ENCODE results near the gene NUMA1. TPM values are rescaled to one million over a fixed set of nuclear protein-coding genes. Genes with fewer than 3 reads are reported as not detected.

The NUMA1 gene
- total and polyA plus RNA-seq, 9 of the 15 experiments (the other 6 are each of a cell fraction or from before 2014, with no cell fraction given) = 4.1 to 104 (median 51.2) TPM

DNA sequence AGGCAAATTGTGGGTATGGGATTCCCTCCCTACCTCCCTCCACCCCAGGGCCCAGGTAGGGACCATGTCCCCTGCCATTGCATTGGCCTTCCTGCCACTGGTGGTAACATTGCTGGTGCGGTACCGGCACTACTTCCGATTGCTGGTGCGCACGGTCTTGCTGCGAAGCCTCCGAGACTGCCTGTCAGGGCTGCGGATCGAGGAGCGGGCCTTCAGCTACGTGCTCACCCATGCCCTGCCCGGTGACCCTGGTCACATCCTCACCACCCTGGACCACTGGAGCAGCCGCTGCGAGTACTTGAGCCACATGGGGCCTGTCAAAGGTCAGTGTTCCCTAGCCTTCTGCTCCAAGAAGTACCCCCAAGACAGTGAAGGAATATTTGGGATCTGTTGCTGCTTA lies 25.5 kb upstream of the NUMA1 start, which contains the start of gene TOMT (continued):
- no peak for TF ChIP-seq MNT (conservative IDR thresholded peaks at IDR 0.05)

DNA sequence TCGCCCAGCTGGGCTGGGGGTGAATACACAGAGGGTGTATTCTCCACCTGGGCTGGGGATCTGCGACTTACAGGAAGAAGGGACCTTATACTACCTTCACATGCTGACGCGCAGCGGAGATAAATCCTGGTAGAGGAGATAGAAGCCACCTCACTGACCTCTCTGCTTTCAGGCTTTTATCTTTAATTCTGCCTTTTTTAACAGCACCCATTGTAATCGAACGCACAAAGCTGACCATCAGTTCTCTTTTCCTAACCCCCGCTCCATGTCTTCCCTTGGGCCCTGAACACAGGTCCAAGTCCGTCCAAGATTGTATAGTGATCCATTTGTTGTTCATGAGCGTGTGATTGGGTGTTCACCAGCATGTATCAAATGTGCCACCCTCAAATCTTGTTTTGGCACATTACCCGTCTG lies 23.4 kb upstream of the NUMA1 start:
- ChIA-PET CTCF (ENCODE audit: low intra/inter-chr PET ratio) (no interaction called here), POLR2A (interaction anchor here (1.0 kb wide), 1 partner anchor 73 kb away, joined by 3 read pairs; no protein-coding TSS in a partner anchor)
- FAIRE-seq (peak; percentile 44), DNase-seq (ENCODE audit: extremely low read depth in 1 of 4, low spot score in 3 of 4) (no peak), ATAC-seq (no peak)
- peak overlapping the region; percentile 82; a peak in 3 of 4 replicates for H3K9ac ChIP-seq (ENCODE audit: insufficient read depth in 1 of 2, low read depth in 2 of 2, low read length in 2 of 2)
- TSS peak; percentile 97 for BruUV-seq (replicated peaks)
- 48% methylated on average over 11 of the region's 11 CpGs for WGBS (ENCODE audit: insufficient coverage, low coverage, missing lambda C conversion rate)
- intact Hi-C loops (cut with micrococcal nuclease) (loop anchor here (1.0 to 5.0 kb wide), 2 partner anchors 23 to 329 kb away; partner anchors contain the start of genes CLPB, LRRC51 and NUMA1), in situ Hi-C loops (cut with MboI) (no loop called here)
- no peaks in the 10 kb centered on the region for H3K9me1 ChIP-seq (ENCODE audit: control insufficient read depth, insufficient read depth, low read length)
- peaks cover 10 to 39% of the 10 kb centered on the region in 2 experiments for H3K4me1 ChIP-seq (replicated peaks in 1 of 2; ENCODE audit: control insufficient read depth in 2 of 2, insufficient read depth in 2 of 2, low read length in 2 of 2)
- H3K27me3 ChIP-seq (ENCODE audit: control insufficient read depth in 2 of 2, insufficient read depth in 2 of 2, low read length in 2 of 2) = no peaks in the 10 kb centered on the region
- no peaks in the 10 kb centered on the region for H3K9me3 ChIP-seq (replicated peaks; ENCODE audit: control insufficient read depth, insufficient read depth, low read depth, low read length)
- H3K27ac ChIP-seq (ENCODE audit: extremely low read depth, low read depth, low read length) = peak overlapping the region; percentile 96
- H3K79me2 ChIP-seq (ENCODE audit: control insufficient read depth, insufficient read depth, low read length) = peaks cover 43% of the 10 kb centered on the region
- H3K4me2 ChIP-seq (ENCODE audit: insufficient read depth, low read length) = peak overlapping the region; percentile 95
- peak overlapping the region; percentile 14; the same call in 1 of the 2 replicates for H3K4me3 ChIP-seq
- H3K36me3 ChIP-seq (ENCODE audit: control insufficient read depth, insufficient read depth, low read length) = peaks cover 37% of the 10 kb centered on the region
- H4K20me1 ChIP-seq (replicated peaks; ENCODE audit: control insufficient read depth, insufficient read depth, low read length) = no peaks in the 10 kb centered on the region
- H2AFZ ChIP-seq (ENCODE audit: low read depth, low read length) = peak overlapping the region; percentile 75
- peak; percentile 66; the same call in 1 of the 2 replicates for TF ChIP-seq NFRKB (IDR thresholded peaks at IDR 0.05; ENCODE audit: low read depth)
- peak; percentile 32; the same call in 1 of the 2 replicates for TF ChIP-seq ZNF584 (CRISPR knock-in tag; IDR thresholded peaks at IDR 0.05; ENCODE audit: low read depth)
- TF ChIP-seq EHMT2 (IDR thresholded peaks at IDR 0.05) = peak; percentile 6; the same call in 1 of the 2 replicates
- peak; percentile 9; the same call in 1 of the 2 replicates for TF ChIP-seq CBFB (CRISPR knock-in tag; IDR thresholded peaks at IDR 0.05)
- peak; percentile 9; the same call in 1 of the 2 replicates for TF ChIP-seq HDAC2 (IDR thresholded peaks at IDR 0.05)
- TF ChIP-seq, protein P1, sequence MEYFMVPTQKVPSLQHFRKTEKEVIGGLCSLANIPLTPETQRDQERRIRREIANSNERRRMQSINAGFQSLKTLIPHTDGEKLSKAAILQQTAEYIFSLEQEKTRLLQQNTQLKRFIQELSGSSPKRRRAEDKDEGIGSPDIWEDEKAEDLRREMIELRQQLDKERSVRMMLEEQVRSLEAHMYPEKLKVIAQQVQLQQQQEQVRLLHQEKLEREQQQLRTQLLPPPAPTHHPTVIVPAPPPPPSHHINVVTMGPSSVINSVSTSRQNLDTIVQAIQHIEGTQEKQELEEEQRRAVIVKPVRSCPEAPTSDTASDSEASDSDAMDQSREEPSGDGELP (CRISPR knock-in tag; IDR thresholded peaks at IDR 0.05; ENCODE audit: borderline replicate concordance) = 0 out of 2 replicates have a peak, but pooled peaks have one; percentile 57
- peak; percentile 57; the same call in 1 of the 2 replicates for TF ChIP-seq ZKSCAN8 (CRISPR knock-in tag; IDR thresholded peaks at IDR 0.05)
- 0 out of 4 replicates have a peak, but pooled peaks of 1 of the 2 experiments have one; percentile 20 for TF ChIP-seq TEAD1 (CRISPR knock-in tag; IDR thresholded peaks at IDR 0.05)
- TF ChIP-seq, protein P2, sequence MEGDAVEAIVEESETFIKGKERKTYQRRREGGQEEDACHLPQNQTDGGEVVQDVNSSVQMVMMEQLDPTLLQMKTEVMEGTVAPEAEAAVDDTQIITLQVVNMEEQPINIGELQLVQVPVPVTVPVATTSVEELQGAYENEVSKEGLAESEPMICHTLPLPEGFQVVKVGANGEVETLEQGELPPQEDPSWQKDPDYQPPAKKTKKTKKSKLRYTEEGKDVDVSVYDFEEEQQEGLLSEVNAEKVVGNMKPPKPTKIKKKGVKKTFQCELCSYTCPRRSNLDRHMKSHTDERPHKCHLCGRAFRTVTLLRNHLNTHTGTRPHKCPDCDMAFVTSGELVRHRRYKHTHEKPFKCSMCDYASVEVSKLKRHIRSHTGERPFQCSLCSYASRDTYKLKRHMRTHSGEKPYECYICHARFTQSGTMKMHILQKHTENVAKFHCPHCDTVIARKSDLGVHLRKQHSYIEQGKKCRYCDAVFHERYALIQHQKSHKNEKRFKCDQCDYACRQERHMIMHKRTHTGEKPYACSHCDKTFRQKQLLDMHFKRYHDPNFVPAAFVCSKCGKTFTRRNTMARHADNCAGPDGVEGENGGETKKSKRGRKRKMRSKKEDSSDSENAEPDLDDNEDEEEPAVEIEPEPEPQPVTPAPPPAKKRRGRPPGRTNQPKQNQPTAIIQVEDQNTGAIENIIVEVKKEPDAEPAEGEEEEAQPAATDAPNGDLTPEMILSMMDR (IDR thresholded peaks at IDR 0.05 in 2 of 3, conservative IDR thresholded peaks at IDR 0.05 in 1 of 3; ENCODE audit: insufficient read depth in 2 of 3, low read depth in 1 of 3, low read length in 3 of 3) = 0 out of 6 replicates have a peak, but pooled peaks of 1 of the 3 experiments have one; percentile 28
- no peak for TF ChIP-seq ZBTB5 (IDR thresholded peaks at IDR 0.05)
- no peak for TF ChIP-seq JUND (IDR thresholded peaks at IDR 0.05; ENCODE audit: borderline replicate concordance, low read depth, low read length)
- TF ChIP-seq JUND (tag; IDR thresholded peaks at IDR 0.05; ENCODE audit: borderline replicate concordance, low read depth, low read length) = peak; percentile 31; the same call in 1 of the 3 replicates

Data from K562 (cell line).